Activated naive CD4-positive, alpha-beta T cell treated with anti-CD3 and anti-CD28 coated beads for 36 hours (primary cell): ENCODE data around the gene UBE2H. TPM values are rescaled to one million over a fixed set of nuclear protein-coding genes. Genes with fewer than 3 reads are reported as not detected.

ENCODE experiments used
- CTCF ChIA-PET: fragments of 350-600 bp; sonication (Branson Sonifier 250); formaldehyde crosslinking; loops from one replicate; lab custom pipeline; 2021; ENCODE audit warnings: antibody characterized with exemption; lab: Charles Lee
- DNase-seq: peaks from one replicate; pipeline ENCODE4 v3.0.0-alpha.2; 2020
- H3K27ac Mint-ChIP-seq: one replicate; pipeline ENCODE4 v1.8.0; 2021; ENCODE audit warnings: mild to moderate bottlenecking, mixed read lengths
- H3K27me3 Mint-ChIP-seq: one replicate; pipeline ENCODE4 v1.8.0; 2021; ENCODE audit warnings: low read depth, mixed read lengths
- H3K36me3 Mint-ChIP-seq: one replicate; pipeline ENCODE4 v1.8.0; 2021; ENCODE audit warnings: low read depth, mixed read lengths
- H3K4me1 Mint-ChIP-seq: one replicate; pipeline ENCODE4 v1.8.0; 2021; ENCODE audit warnings: low read depth, mixed read lengths
- H3K4me3 Mint-ChIP-seq: one replicate; pipeline ENCODE4 v1.8.0; 2021; ENCODE audit warnings: mild to moderate bottlenecking, moderate library complexity, mixed read lengths
- H3K9me3 Mint-ChIP-seq: one replicate; pipeline ENCODE4 v1.8.0; 2021; ENCODE audit warnings: mixed read lengths
- intact Hi-C: fragments of 100-400 bp; cut with micrococcal nuclease; formaldehyde crosslinking; loops from one replicate; pipeline ENCODE4 v1.15.1; 2023
- total RNA-seq, 2 experiments: library from RNA; stranded (reverse); gene quantifications; one replicate each; pipeline ENCODE4 v1.2.3, GENCODE V29; 2021

UBE2H gene
- total RNA-seq, 2 experiments from 2014 or later = 33.4 to 37.6 TPM

GRCh38 chr7:129949292-129950133, 3.2 kb downstream of the UBE2H start:
- Mint-ChIP-seq H3K27me3 (no peaks in the 10 kb centered on the region), H3K4me1 (peaks cover 23% of the 10 kb centered on the region), H3K4me3 (no peak overlapping the region), H3K27ac (no peak overlapping the region), H3K9me3 (no peaks in the 10 kb centered on the region), H3K36me3 (peaks cover 5% of the 10 kb centered on the region)
- CTCF ChIA-PET = interaction anchor here (0.6 to 1.3 kb wide), 5 partner anchors 18 to 1383 kb away, joined by 3 to 5 read pairs (median 3); no protein-coding TSS in a partner anchor
- intact Hi-C loops = loop anchor here (1.0 to 10.0 kb wide), 16 partner anchors 27 to 1157 kb away; partner anchors contain the start of genes CEP41, NRF1 and ZC3HC1
- peak; percentile 39 for DNase-seq

- intact Hi-C loops = loop anchor here (1.0 to 2.0 kb wide), 6 partner anchors 26 to 725 kb away; partner anchors contain the start of gene KLHDC10
- Mint-ChIP-seq H3K9me3 (no peaks in the 10 kb centered on the region), H3K36me3 (peaks cover 5% of the 10 kb centered on the region), H3K4me1 (peaks cover 23% of the 10 kb centered on the region), H3K27me3 (no peaks in the 10 kb centered on the region), H3K4me3 (no peak overlapping the region), H3K27ac (no peak overlapping the region)
- DNase-seq = peak; percentile 90
- CTCF ChIA-PET = interaction anchor here (0.8 to 1.3 kb wide), 2 partner anchors 19 kb away, joined by 3 to 5 read pairs; no protein-coding TSS in a partner anchor
Observed at GRCh38 chr7:129948877-129949291, 3.9 kb downstream of the UBE2H start.

- Mint-ChIP-seq H3K27ac (peak overlapping the region; percentile 39), H3K27me3 (no peaks in the 10 kb centered on the region)
- DNase-seq = no peak
Observed at GRCh38 chr7:129948338-129948737, 4.4 kb downstream of the UBE2H start.

GRCh38 chr7:129947701-129948100, 5.1 kb downstream of the UBE2H start:
- Mint-ChIP-seq H3K9me3 (no peaks in the 10 kb centered on the region), H3K4me3 (no peak overlapping the region), H3K4me1 (peaks cover 19% of the 10 kb centered on the region), H3K27ac (no peak overlapping the region), H3K36me3 (peaks cover 6% of the 10 kb centered on the region), H3K27me3 (no peaks in the 10 kb centered on the region)
- intact Hi-C loops = loop anchor here (1.0 to 2.0 kb wide), 3 partner anchors 25 to 123 kb away; partner anchors contain the start of gene KLHDC10
- no peak for DNase-seq
- CTCF ChIA-PET = interaction anchor here (0.5 to 0.6 kb wide), 2 partner anchors 15 to 34 kb away, joined by 3 to 5 read pairs; no protein-coding TSS in a partner anchor

More at GRCh38 chr7:129948338-129948737, 4.4 kb downstream of the UBE2H start:
- intact Hi-C loops = loop anchor here (1.0 to 2.0 kb wide), 3 partner anchors 26 to 122 kb away; partner anchors contain the start of gene KLHDC10
- Mint-ChIP-seq H3K36me3 (peaks cover 5% of the 10 kb centered on the region), H3K4me1 (peaks cover 23% of the 10 kb centered on the region), H3K4me3 (no peak overlapping the region), H3K9me3 (no peaks in the 10 kb centered on the region)
- CTCF ChIA-PET = interaction anchor here (0.8 to 1.3 kb wide), 2 partner anchors 18 to 20 kb away, joined by 3 to 5 read pairs; no protein-coding TSS in a partner anchor

GRCh38 chr7:129947049-129947448, 5.7 kb downstream of the UBE2H start:
- Mint-ChIP-seq H3K27me3 (no peaks in the 10 kb centered on the region), H3K9me3 (no peaks in the 10 kb centered on the region), H3K4me3 (no peak overlapping the region), H3K27ac (no peak overlapping the region), H3K36me3 (peaks cover 5% of the 10 kb centered on the region), H3K4me1 (peaks cover 21% of the 10 kb centered on the region)
- intact Hi-C loops = no loop called here
- no peak for DNase-seq
- CTCF ChIA-PET = no interaction called here

GRCh38 chr7:129946282-129946681, 6.5 kb downstream of the UBE2H start:
- Mint-ChIP-seq H3K9me3 (no peaks in the 10 kb centered on the region), H3K4me3 (no peak overlapping the region), H3K27me3 (no peaks in the 10 kb centered on the region), H3K27ac (no peak overlapping the region), H3K36me3 (peaks cover 5% of the 10 kb centered on the region), H3K4me1 (peaks cover 22% of the 10 kb centered on the region)
- intact Hi-C loops = no loop called here
- CTCF ChIA-PET = interaction anchor here (0.6 kb wide), 1 partner anchor 69 kb away, joined by 4 read pairs; no protein-coding TSS in a partner anchor
- DNase-seq = no peak

- Mint-ChIP-seq H3K4me1 (peaks cover 26% of the 10 kb centered on the region), H3K27ac (no peak overlapping the region), H3K9me3 (no peaks in the 10 kb centered on the region), H3K36me3 (peaks cover 5% of the 10 kb centered on the region), H3K27me3 (no peaks in the 10 kb centered on the region), H3K4me3 (no peak overlapping the region)
- CTCF ChIA-PET = interaction anchor here (1.3 kb wide), 1 partner anchor 68 kb away, joined by 3 read pairs; no protein-coding TSS in a partner anchor
- no peak for DNase-seq
- intact Hi-C loops = no loop called here
Observed at GRCh38 chr7:129943352-129943751, 9.4 kb downstream of the UBE2H start.

GRCh38 chr7:129940329-129940728, 12.4 kb downstream of the UBE2H start:
- H3K4me3 Mint-ChIP-seq = no peak overlapping the region
- H3K36me3 Mint-ChIP-seq = peaks cover 4% of the 10 kb centered on the region
- intact Hi-C loops = no loop called here
- peaks cover 16% of the 10 kb centered on the region for H3K4me1 Mint-ChIP-seq
- no peak overlapping the region for H3K27ac Mint-ChIP-seq
- no peak for DNase-seq
- no peaks in the 10 kb centered on the region for H3K9me3 Mint-ChIP-seq
- CTCF ChIA-PET = interaction anchor here (0.7 kb wide), 1 partner anchor 32 kb away, joined by 4 read pairs; no protein-coding TSS in a partner anchor
- no peaks in the 10 kb centered on the region for H3K27me3 Mint-ChIP-seq

GRCh38 chr7:129939881-129940280, 12.9 kb downstream of the UBE2H start:
- DNase-seq = no peak
- Mint-ChIP-seq H3K27me3 (no peaks in the 10 kb centered on the region), H3K36me3 (peaks cover 4% of the 10 kb centered on the region), H3K4me3 (no peak overlapping the region), H3K27ac (no peak overlapping the region), H3K4me1 (peaks cover 12% of the 10 kb centered on the region), H3K9me3 (no peaks in the 10 kb centered on the region)
- intact Hi-C loops = no loop called here
- CTCF ChIA-PET = no interaction called here

GRCh38 chr7:129933627-129934026, 19.1 kb downstream of the UBE2H start:
- Mint-ChIP-seq H3K27ac (no peak overlapping the region), H3K4me3 (no peak overlapping the region), H3K4me1 (peaks cover 2% of the 10 kb centered on the region), H3K9me3 (no peaks in the 10 kb centered on the region), H3K27me3 (no peaks in the 10 kb centered on the region), H3K36me3 (peaks cover 3% of the 10 kb centered on the region)
- CTCF ChIA-PET = interaction anchor here (0.5 to 0.6 kb wide), 2 partner anchors 24 to 47 kb away, joined by 3 read pairs; no protein-coding TSS in a partner anchor
- DNase-seq = no peak
- intact Hi-C loops = no loop called here

GRCh38 chr7:129926618-129927017, 26.1 kb downstream of the UBE2H start:
- Mint-ChIP-seq H3K4me3 (no peak overlapping the region), H3K36me3 (peaks cover 5% of the 10 kb centered on the region), H3K4me1 (peaks cover 27% of the 10 kb centered on the region), H3K9me3 (no peaks in the 10 kb centered on the region), H3K27me3 (no peaks in the 10 kb centered on the region), H3K27ac (no peak overlapping the region)
- intact Hi-C loops = no loop called here
- CTCF ChIA-PET = no interaction called here
- DNase-seq = no peak

- intact Hi-C loops = no loop called here
- CTCF ChIA-PET = no interaction called here
- peaks cover 27% of the 10 kb centered on the region for H3K4me1 Mint-ChIP-seq
- no peak for DNase-seq
- no peak overlapping the region for H3K27ac Mint-ChIP-seq
- no peaks in the 10 kb centered on the region for H3K9me3 Mint-ChIP-seq
- H3K27me3 Mint-ChIP-seq = no peaks in the 10 kb centered on the region
- no peak overlapping the region for H3K4me3 Mint-ChIP-seq
- peaks cover 9% of the 10 kb centered on the region for H3K36me3 Mint-ChIP-seq
Observed at GRCh38 chr7:129925416-129926002, 27.3 kb downstream of the UBE2H start.
